Kidney epithelial cell (primary cell): Measurements from ENCODE around the gene TMEM255B. TPM values are rescaled to one million over a fixed set of nuclear protein-coding genes. Genes with fewer than 3 reads are reported as not detected.

ENCODE experiments used
- DNase-seq: peaks from one replicate; pipeline ENCODE4 v3.0.0-alpha.2; 2010; ENCODE audit warnings: low read depth
- H3K27me3 ChIP-seq: 2 replicates; pipeline ENCODE4 v1.6.0; 2011; ENCODE audit warnings: low read length; ENCODE audit not compliant: control insufficient read depth, insufficient read depth
- H3K36me3 ChIP-seq: 2 replicates; pipeline ENCODE4 v1.5.1; 2011; ENCODE audit warnings: low read length; ENCODE audit not compliant: control insufficient read depth, insufficient read depth
- H3K4me3 ChIP-seq: 2 replicates; pipeline ENCODE4 v1.5.1; 2011; ENCODE audit warnings: low read depth, mild to moderate bottlenecking, control low read depth, low read length
- CTCF ChIP-seq: IDR thresholded peaks from 2 replicates; pipeline ENCODE4 v1.5.1; 2011; ENCODE audit warnings: mild to moderate bottlenecking, moderate library complexity, low read length, control low read depth, inconsistent platforms; ENCODE audit not compliant: insufficient read depth, poor library complexity, severe bottlenecking
- total RNA-seq: library from RNA; depleted of rRNA; stranded (reverse); fragments of >200 nt; gene quantifications from 2 replicates; pipeline ENCODE4 v1.2.3, GENCODE V29; 2015

TMEM255B gene
- total RNA-seq, 1 donor from 2014 or later, result 11.4 TPM

- H3K27me3 ChIP-seq, result no peaks in the 10 kb centered on the region
- no peak for TF ChIP-seq CTCF
- H3K36me3 ChIP-seq, result no peaks in the 10 kb centered on the region
- H3K4me3 ChIP-seq, result no peak overlapping the region
- no peak for DNase-seq
These were observed 5.2 kb downstream of the TMEM255B start for GRCh38 chr13:113763961-113764792.

- Histone ChIP-seq H3K36me3 (no peaks in the 10 kb centered on the region), H3K4me3 (no peak overlapping the region), H3K27me3 (no peaks in the 10 kb centered on the region)
- no peak for TF ChIP-seq CTCF
- DNase-seq, result no peak
These were observed 6.0 kb downstream of the TMEM255B start for GRCh38 chr13:113764793-113765563.

GRCh38 chr13:113765564-113765910, 6.5 kb downstream of the TMEM255B start:
- TF ChIP-seq CTCF, result no peak
- no peak for DNase-seq
- Histone ChIP-seq H3K27me3 (no peaks in the 10 kb centered on the region), H3K4me3 (no peak overlapping the region), H3K36me3 (no peaks in the 10 kb centered on the region)

GRCh38 chr13:113766035-113766800, 7.2 kb downstream of the TMEM255B start:
- no peaks in the 10 kb centered on the region for H3K36me3 ChIP-seq
- H3K27me3 ChIP-seq, result no peaks in the 10 kb centered on the region
- DNase-seq, result no peak
- H3K4me3 ChIP-seq, result no peak overlapping the region
- TF ChIP-seq CTCF, result no peak

- H3K36me3 ChIP-seq, result no peaks in the 10 kb centered on the region
- DNase-seq, result no peak
- TF ChIP-seq CTCF, result no peak
These were observed 8.3 kb downstream of the TMEM255B start for GRCh38 chr13:113767366-113767765.

More at GRCh38 chr13:113767366-113767765, 8.3 kb downstream of the TMEM255B start:
- no peak overlapping the region for H3K4me3 ChIP-seq
- no peaks in the 10 kb centered on the region for H3K27me3 ChIP-seq
